ENCODE measurements around the gene ZNF444.

ZNF444 gene

DNA sequence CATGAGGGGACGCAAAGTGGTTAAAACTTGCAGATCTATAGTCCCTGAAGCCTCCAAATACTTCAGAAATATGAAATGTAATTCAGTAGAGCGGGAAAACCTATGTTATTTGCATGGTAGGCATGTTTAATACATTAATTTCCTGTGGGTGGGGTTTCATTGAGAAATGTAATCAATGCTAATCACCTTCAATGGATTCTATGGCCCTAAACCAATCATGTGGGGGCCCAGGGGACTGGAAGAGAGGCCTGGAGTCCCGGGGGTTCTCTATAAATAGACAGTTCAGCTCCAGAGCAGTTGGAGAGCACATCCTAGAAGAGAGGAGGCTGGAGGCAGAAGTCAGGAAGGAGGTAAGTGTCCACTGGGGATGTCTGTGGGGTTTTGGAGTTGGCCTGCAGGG is 60.9 kb downstream of the ZNF444 start, which contains the start of gene ZSCAN5C:
TSS of gene ZSCAN5C (plus strand) at position 301 of the 400 bp plus-strand sequence. CDS start 3,641 bp downstream, outside the sequence.
- TF ChIP-seq FOXP2 (optimal IDR thresholded peaks at IDR 0.05; ENCODE audit: borderline replicate concordance, extremely low read depth, extremely low read length, insufficient read depth) (no peak), POLR2AphosphoS5 (IDR thresholded peaks at IDR 0.05; ENCODE audit: low read depth, low read length) (no peak), TAF1 (IDR thresholded peaks at IDR 0.05; ENCODE audit: borderline replicate concordance, insufficient read depth, low read length) (no peak), SIN3A (IDR thresholded peaks at IDR 0.05; ENCODE audit: borderline replicate concordance, insufficient read depth, low read length) (no peak)
- TF ChIP-seq, protein P1, sequence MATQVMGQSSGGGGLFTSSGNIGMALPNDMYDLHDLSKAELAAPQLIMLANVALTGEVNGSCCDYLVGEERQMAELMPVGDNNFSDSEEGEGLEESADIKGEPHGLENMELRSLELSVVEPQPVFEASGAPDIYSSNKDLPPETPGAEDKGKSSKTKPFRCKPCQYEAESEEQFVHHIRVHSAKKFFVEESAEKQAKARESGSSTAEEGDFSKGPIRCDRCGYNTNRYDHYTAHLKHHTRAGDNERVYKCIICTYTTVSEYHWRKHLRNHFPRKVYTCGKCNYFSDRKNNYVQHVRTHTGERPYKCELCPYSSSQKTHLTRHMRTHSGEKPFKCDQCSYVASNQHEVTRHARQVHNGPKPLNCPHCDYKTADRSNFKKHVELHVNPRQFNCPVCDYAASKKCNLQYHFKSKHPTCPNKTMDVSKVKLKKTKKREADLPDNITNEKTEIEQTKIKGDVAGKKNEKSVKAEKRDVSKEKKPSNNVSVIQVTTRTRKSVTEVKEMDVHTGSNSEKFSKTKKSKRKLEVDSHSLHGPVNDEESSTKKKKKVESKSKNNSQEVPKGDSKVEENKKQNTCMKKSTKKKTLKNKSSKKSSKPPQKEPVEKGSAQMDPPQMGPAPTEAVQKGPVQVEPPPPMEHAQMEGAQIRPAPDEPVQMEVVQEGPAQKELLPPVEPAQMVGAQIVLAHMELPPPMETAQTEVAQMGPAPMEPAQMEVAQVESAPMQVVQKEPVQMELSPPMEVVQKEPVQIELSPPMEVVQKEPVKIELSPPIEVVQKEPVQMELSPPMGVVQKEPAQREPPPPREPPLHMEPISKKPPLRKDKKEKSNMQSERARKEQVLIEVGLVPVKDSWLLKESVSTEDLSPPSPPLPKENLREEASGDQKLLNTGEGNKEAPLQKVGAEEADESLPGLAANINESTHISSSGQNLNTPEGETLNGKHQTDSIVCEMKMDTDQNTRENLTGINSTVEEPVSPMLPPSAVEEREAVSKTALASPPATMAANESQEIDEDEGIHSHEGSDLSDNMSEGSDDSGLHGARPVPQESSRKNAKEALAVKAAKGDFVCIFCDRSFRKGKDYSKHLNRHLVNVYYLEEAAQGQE (IDR thresholded peaks at IDR 0.05; ENCODE audit: insufficient read depth in 1 of 2, low read depth in 2 of 2, low read length in 2 of 2) = no peak

DNA sequence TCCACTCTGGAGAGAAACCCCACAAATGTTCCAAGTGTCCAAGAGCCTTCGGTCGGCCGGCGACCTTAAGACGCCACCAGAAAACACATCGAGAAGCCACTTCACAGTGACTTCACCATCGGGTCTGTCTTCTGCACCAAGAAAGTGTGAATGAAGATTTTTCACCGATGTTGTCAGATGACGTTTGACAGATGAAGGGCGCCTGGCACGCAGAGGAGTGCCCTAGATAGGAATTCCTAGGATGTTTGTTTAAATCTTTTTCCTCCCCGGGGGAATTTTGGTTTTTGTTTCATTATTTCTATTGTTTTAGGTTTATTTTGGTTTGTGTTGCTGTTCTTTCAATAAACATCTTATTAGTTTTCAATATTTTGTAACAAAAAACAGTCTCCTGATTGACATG is 68.0 kb downstream of the ZNF444 start:
- TF ChIP-seq TAF1 (IDR thresholded peaks at IDR 0.05; ENCODE audit: borderline replicate concordance, insufficient read depth, low read length) (no peak), FOXP2 (optimal IDR thresholded peaks at IDR 0.05; ENCODE audit: borderline replicate concordance, extremely low read depth, extremely low read length, insufficient read depth) (no peak), POLR2AphosphoS5 (IDR thresholded peaks at IDR 0.05; ENCODE audit: low read depth, low read length) (no peak), SIN3A (IDR thresholded peaks at IDR 0.05; ENCODE audit: borderline replicate concordance, insufficient read depth, low read length) (no peak)
- TF ChIP-seq, protein P1 (IDR thresholded peaks at IDR 0.05; ENCODE audit: insufficient read depth in 1 of 2, low read depth in 2 of 2, low read length in 2 of 2) = no peak

Measured in PFSK-1 (cell line).